Measurements from ENCODE around the gene VEGFB.

VEGFB gene

DNA sequence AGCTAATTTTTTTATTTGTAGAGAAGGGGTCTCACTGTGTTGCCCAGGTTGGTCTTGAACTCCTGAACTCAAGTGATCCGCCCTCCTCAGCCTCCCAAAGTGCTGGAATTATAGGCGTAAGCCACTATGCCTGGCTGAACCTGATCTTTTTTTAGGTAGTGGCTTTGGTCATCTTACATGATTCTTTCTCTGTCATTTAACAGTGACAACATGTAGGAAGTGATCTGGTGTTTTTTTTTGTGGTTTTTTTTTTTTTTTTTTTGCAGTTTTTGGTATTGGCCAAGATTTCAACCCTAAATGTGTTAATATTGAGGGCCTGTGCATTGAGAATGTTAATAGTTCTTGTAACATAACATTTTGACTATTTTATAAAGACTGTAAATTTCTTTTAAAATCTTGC lies 35.9 kb upstream of the VEGFB start:
- TF ChIP-seq, protein P1, sequence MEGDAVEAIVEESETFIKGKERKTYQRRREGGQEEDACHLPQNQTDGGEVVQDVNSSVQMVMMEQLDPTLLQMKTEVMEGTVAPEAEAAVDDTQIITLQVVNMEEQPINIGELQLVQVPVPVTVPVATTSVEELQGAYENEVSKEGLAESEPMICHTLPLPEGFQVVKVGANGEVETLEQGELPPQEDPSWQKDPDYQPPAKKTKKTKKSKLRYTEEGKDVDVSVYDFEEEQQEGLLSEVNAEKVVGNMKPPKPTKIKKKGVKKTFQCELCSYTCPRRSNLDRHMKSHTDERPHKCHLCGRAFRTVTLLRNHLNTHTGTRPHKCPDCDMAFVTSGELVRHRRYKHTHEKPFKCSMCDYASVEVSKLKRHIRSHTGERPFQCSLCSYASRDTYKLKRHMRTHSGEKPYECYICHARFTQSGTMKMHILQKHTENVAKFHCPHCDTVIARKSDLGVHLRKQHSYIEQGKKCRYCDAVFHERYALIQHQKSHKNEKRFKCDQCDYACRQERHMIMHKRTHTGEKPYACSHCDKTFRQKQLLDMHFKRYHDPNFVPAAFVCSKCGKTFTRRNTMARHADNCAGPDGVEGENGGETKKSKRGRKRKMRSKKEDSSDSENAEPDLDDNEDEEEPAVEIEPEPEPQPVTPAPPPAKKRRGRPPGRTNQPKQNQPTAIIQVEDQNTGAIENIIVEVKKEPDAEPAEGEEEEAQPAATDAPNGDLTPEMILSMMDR (conservative IDR thresholded peaks at IDR 0.05) = no peak
- 0 out of 2 replicates have a peak overlapping the region, but pooled peaks have one; percentile 0 for H3K27ac ChIP-seq

DNA sequence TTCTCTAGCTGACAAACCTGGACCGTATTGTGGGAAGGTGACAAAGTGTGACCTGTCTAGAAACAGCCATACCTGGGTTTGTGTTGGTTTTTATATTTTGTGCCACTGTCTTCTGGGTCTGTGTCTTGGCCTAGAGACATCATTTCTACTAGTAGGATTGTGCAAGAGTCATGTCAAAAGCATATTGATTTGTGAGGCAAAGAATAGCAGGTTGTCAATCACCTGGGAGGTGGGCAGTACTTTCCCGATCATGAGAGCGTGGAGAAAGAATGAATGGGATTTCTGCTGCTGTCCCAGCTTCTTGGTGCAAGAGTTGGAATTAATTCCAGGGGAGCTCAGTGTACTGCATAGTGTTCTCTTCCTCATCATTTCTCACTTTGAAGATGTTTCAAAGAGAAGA lies 32.8 kb upstream of the VEGFB start:
- H3K27ac ChIP-seq = peak overlapping the region; percentile 19
- TF ChIP-seq, protein P1 (conservative IDR thresholded peaks at IDR 0.05) = no peak

DNA sequence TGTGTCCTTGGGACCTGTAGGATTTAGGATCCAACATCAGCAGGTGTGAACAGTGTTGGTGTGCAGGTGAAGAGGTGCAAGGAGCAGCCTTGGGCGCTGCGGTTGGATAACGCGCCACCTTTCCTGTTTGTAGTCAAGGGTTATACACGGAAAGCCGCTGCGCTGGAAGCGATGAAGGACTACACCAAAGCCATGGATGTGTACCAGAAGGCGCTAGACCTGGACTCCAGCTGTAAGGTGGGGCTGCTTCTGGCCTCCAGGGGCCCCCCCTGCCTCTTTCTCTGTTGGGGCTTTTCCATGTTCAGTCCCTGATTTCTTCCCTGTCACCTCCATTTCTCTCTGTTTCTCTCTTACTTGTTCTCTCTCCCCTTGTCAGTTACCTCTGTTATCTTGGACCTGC lies 31.4 kb upstream of the VEGFB start:
- TF ChIP-seq, protein P1 (conservative IDR thresholded peaks at IDR 0.05) = no peak
- peak overlapping the region; percentile 19 for H3K27ac ChIP-seq

DNA sequence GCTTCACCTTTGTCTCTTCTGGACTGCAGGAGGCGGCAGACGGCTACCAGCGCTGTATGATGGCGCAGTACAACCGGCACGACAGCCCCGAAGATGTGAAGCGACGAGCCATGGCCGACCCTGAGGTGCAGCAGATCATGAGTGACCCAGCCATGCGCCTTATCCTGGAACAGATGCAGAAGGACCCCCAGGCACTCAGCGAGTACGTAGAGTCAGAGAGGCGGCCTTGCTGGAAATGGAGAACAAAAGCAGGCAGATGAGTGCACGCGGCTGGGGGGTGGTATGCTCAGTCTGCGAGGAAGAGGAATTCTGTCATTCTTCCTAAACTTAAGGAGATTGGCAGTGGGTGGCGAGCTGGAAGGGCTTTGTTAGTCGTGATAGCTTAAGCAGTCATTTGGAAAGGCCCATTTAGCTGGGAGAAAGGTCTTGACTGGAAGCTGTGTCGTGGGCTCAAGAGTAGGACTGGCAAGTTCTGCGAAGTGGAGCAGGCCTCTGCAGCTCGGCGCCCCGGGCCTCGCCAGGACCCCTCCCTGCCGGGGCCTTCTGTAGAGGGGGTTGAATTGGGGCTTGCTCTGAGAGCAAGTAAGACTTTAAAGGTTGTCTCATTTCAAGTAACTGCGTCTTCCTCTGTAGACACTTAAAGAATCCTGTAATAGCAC lies 30.8 kb upstream of the VEGFB start:
- H3K27ac ChIP-seq = peak overlapping the region; percentile 19

DNA sequence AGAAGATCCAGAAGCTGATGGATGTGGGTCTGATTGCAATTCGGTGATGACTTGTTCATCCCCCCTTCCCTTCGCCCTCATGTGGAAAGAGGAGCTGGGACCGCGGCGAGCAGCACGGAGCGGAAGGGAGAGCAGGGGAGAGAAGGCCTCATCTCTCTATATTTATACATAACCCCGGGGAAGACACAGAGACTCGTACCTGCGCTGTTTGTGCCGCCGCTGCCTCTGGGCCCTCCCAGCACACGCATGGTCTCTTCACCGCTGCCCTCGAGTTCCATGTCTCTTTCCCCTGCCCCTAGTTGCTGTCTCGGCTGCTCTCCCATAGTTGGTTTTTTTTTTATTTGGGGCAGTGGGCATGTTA lies 30.3 kb upstream of the VEGFB start:
- TF ChIP-seq, protein P1 (conservative IDR thresholded peaks at IDR 0.05) = no peak
- H3K27ac ChIP-seq = peak overlapping the region; percentile 19

More for the DNA sequence above, 30.8 kb upstream of the VEGFB start:
- TF ChIP-seq, protein P1 (conservative IDR thresholded peaks at IDR 0.05) = no peak

DNA sequence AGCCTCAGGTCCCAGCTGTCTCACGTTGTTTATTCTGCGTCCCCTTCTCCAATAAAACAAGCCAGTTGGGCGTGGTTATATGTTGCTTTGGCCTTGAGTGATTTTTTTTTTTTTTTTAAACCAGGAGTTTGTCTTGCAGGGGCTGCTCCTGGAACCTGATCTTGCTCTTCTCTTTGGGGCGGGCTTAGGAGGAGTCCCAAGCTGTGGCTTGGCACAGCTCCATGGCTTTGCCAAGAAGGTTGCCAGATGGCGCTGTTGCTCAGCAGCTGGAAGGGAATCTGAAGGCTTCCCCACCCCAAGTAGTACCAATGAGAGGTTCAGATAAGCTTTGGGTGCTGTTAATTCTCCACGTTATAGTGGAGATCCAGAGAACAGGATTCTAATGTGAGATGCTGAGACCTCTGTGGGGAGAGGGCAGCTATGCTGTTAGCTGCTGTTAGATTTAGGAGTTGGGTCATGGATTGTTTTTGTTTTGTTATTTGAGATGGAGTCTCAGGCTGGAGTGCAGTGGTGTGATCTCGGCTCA lies 29.9 kb upstream of the VEGFB start:
- TF ChIP-seq, protein P1 (conservative IDR thresholded peaks at IDR 0.05) = peak; percentile 100
- peak overlapping the region; percentile 19 for H3K27ac ChIP-seq

DNA sequence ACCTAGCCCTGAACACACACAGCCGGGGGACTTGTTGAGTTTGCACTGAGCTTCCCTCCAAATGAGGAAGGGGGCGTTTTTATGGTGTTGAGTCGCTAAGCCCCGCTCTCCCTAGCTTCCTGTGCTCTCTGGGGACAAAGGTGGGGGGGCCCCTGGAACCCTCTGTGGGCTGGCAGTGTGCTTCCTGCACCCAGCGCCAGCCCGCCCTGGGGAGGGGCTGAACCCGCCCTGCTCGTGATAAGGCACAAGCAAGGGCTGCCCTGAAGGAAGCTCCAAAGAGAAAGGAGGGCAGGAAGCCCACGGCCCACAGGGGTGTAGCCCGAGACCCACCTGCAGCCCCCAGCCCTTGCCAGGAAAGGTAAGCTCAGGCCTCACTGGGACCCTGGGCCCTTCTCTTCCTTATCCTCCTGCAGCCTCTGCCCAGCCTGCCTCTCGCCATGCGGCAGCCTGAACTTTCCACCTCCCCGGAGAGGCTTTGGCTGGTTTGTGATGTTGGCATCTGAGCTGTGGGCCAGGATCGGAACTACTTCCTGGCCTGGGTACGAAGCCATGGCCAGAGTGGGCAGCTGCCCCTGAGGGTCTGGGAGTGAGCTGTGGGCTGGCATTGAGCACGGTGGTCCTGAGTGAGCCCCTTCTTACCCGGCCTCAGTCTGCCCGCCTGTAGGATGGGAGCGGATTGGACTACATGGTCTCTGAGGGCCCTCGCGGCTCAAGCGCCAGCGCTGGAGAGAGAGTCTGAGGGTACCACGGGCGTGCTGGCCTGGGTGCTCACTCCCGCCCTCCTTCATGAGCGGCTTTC lies 27.7 kb upstream of the VEGFB start, which contains the start of gene FERMT3:
Gene FERMT3 (plus strand): TSS at position 265 of the 799 bp plus-strand sequence. CDS start 644 bp downstream, outside the sequence.
- H3K27ac ChIP-seq = peak within 1 kb of the TSS; percentile 19
- TF ChIP-seq, protein P1 (conservative IDR thresholded peaks at IDR 0.05) = no peak

Data from VCaP (cell line).